Ascending aorta (tissue), 2 donors: Measurements from ENCODE around the gene TEAD1. TPM values are rescaled to one million over a fixed set of nuclear protein-coding genes. Genes with fewer than 3 reads are reported as not detected.

Experiments used
- DNase-seq, 2 donors: peaks; one replicate each; pipeline ENCODE4 v3.0.0-alpha.2; 2019; ENCODE audit warnings: low spot score in 2 of 2
- H3K27ac ChIP-seq, 2 donors: fragments of 200-600 bp; sonication (generic); one replicate each; pipeline ENCODE4 v1.5.1; 2016 to 2017; ENCODE audit warnings: mild to moderate bottlenecking in 1 of 2
- H3K27me3 ChIP-seq: fragments of 200-600 bp; sonication (generic); one replicate; pipeline ENCODE4 v1.5.1; 2017
- H3K36me3 ChIP-seq, 2 donors: fragments of 200-600 bp; sonication (generic); one replicate each; pipeline ENCODE4 v1.5.1; 2016
- H3K4me1 ChIP-seq, 2 donors: fragments of 200-600 bp; sonication (generic); one replicate each; pipeline ENCODE4 v1.5.1; 2016 to 2017; ENCODE audit warnings: mild to moderate bottlenecking in 1 of 2
- H3K4me3 ChIP-seq, 2 donors: fragments of 200-600 bp; sonication (generic); one replicate each; pipeline ENCODE4 v1.5.1; 2016 to 2017; ENCODE audit warnings: mild to moderate bottlenecking in 1 of 2
- H3K9me3 ChIP-seq, 2 donors: fragments of 200-600 bp; sonication (generic); one replicate each; pipeline ENCODE4 v1.5.1; 2016
- CTCF ChIP-seq, 3 experiments: fragments of 200-600 bp in 2 of 3; fragments of 450-650 bp in 1 of 3; sonication (generic) in 2 of 3; IDR thresholded peaks; one replicate each; pipeline ENCODE4 v1.5.1; 2016 to 2019; ENCODE audit warnings: antibody characterized with exemption in 3 of 3, mild to moderate bottlenecking in 1 of 3, moderate library complexity in 1 of 3
- intact Hi-C: fragments of 100-400 bp; cut with DNase I; formaldehyde crosslinking; loops from one replicate; pipeline ENCODE4 v1.15.1; 2023
- total RNA-seq: library from RNA; depleted of rRNA; stranded (reverse); fragments of >200 nt; gene quantifications from one replicate; pipeline ENCODE4 v1.1.0, GENCODE V29; 2016

TEAD1 gene
- total RNA-seq, 1 donor from 2014 or later, result 112 TPM

- TF ChIP-seq CTCF (IDR thresholded peaks at IDR 0.05), result no peak
- no peak overlapping the region for H3K4me3 ChIP-seq
- H3K4me1 ChIP-seq, result peaks cover 12 to 19% of the 10 kb centered on the region in 2 donors
- no peaks in the 10 kb centered on the region for H3K27me3 ChIP-seq
- intact Hi-C loops, result no loop called here
- H3K27ac ChIP-seq, result no peak overlapping the region
- DNase-seq, result no peak
- no peaks in the 10 kb centered on the region for H3K36me3 ChIP-seq
- H3K9me3 ChIP-seq, result no peaks in the 10 kb centered on the region
These were observed 123.8 kb downstream of the TEAD1 start for GRCh38 chr11:12797996-12798395.

GRCh38 chr11:12798609-12799011 is 124.4 kb downstream of the TEAD1 start:
- intact Hi-C loops, result no loop called here
- no peak for DNase-seq
- Histone ChIP-seq H3K4me3 (no peak overlapping the region), H3K27me3 (no peaks in the 10 kb centered on the region), H3K4me1 (peaks cover 13 to 24% of the 10 kb centered on the region in 2 donors), H3K27ac (no peak overlapping the region), H3K9me3 (no peaks in the 10 kb centered on the region), H3K36me3 (no peaks in the 10 kb centered on the region)
- TF ChIP-seq CTCF (IDR thresholded peaks at IDR 0.05), result no peak

GRCh38 chr11:12799334-12799835 is 125.2 kb downstream of the TEAD1 start:
- TF ChIP-seq CTCF (IDR thresholded peaks at IDR 0.05), result no peak
- Histone ChIP-seq H3K4me3 (no peak overlapping the region), H3K36me3 (no peaks in the 10 kb centered on the region), H3K9me3 (no peaks in the 10 kb centered on the region), H3K27ac (peak overlapping the region in 1 of 2 donors; percentile 3), H3K4me1 (peaks cover 13 to 24% of the 10 kb centered on the region in 2 donors), H3K27me3 (no peaks in the 10 kb centered on the region)
- no peak for DNase-seq
- intact Hi-C loops, result no loop called here

DNA sequence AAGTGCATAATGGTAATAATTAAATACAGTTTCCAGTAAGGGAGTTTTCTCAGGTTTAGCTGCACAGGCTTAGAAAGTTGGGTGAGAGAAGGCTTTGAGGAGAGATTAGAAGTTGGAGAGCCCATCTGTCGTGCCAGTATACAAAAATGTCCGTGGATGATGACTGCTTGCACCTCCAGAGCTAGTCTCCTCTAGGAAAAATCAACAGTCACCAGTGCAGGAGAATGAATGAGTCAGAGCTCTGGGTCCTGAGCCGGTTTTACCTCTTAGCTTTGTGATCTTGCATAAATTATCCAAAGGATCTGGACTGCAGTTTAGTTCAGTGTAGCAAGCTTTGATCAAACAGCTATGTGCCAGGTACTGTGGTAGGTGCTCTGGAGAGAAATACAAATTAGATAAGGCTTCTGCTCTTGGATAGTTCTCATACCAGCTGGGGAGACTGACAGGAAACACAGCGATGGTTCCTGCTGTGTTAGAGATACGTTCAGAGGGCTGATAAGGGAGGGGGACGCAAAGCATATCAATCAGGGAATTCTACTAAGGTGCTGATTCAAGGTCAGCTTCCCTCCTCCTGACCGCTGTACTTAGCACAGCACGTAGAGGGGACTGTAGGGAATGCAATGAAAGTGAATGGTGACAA is 125.9 kb downstream of the TEAD1 start:
- DNase-seq, result no peak
- no peak for TF ChIP-seq CTCF (IDR thresholded peaks at IDR 0.05)
- H3K27me3 ChIP-seq, result no peaks in the 10 kb centered on the region
- H3K4me3 ChIP-seq, result no peak overlapping the region
- H3K36me3 ChIP-seq, result no peaks in the 10 kb centered on the region
- no peak overlapping the region for H3K27ac ChIP-seq
- H3K9me3 ChIP-seq, result no peaks in the 10 kb centered on the region
- peaks cover 13 to 24% of the 10 kb centered on the region in 2 donors for H3K4me1 ChIP-seq
- intact Hi-C loops, result no loop called here

GRCh38 chr11:12800871-12801270 is 126.7 kb downstream of the TEAD1 start:
- intact Hi-C loops, result no loop called here
- TF ChIP-seq CTCF (IDR thresholded peaks at IDR 0.05), result no peak
- Histone ChIP-seq H3K4me1 (peaks cover 13 to 24% of the 10 kb centered on the region in 2 donors), H3K36me3 (no peaks in the 10 kb centered on the region), H3K27ac (no peak overlapping the region), H3K27me3 (no peaks in the 10 kb centered on the region), H3K4me3 (no peak overlapping the region), H3K9me3 (no peaks in the 10 kb centered on the region)
- no peak for DNase-seq
